ENCODE measurements around the gene FXYD6. TPM values are rescaled to one million over a fixed set of nuclear protein-coding genes. Genes with fewer than 3 reads are reported as not detected.

FXYD6 gene
- total and polyA plus RNA-seq, 9 of the 15 experiments (the other 6 are each of a cell fraction or from before 2014, with no cell fraction given), result 0.07 to 0.35 TPM; not detected in 7

GRCh38 chr11:117869604-117870003 is 6.9 kb downstream of the FXYD6 start:
- FAIRE-seq, result no peak
- POLR2A ChIA-PET, result interaction anchor here (0.6 kb wide), 1 partner anchor 9 kb away, joined by 3 read pairs; no protein-coding TSS in a partner anchor
- BruUV-seq (replicated peaks), result no TSS peak

More at GRCh38 chr11:117869604-117870003, 6.9 kb downstream of the FXYD6 start:
- TF ChIP-seq DPF2 (IDR thresholded peaks at IDR 0.05) (no peak), RAD51 (IDR thresholded peaks at IDR 0.05; ENCODE audit: borderline replicate concordance, low read depth) (no peak), C11orf30 (IDR thresholded peaks at IDR 0.05; ENCODE audit: low read depth) (no peak), PREB (CRISPR knock-in tag; IDR thresholded peaks at IDR 0.05) (no peak), ZNF449 (CRISPR knock-in tag; IDR thresholded peaks at IDR 0.05) (no peak), E2F6 (IDR thresholded peaks at IDR 0.05; ENCODE audit: borderline replicate concordance in 1 of 2, extremely low read depth in 1 of 2, insufficient read depth in 1 of 2, insufficient read length in 1 of 2, low read depth in 1 of 2, low read length in 1 of 2, poor library complexity in 1 of 2, severe bottlenecking in 1 of 2) (no peak), ETS1 (conservative IDR thresholded peaks at IDR 0.05; ENCODE audit: control insufficient read depth, low read depth, low read length) (no peak), PHB (CRISPR knock-in tag; IDR thresholded peaks at IDR 0.05) (no peak), RUNX1 (IDR thresholded peaks at IDR 0.05; ENCODE audit: low read depth) (no peak)
- H3K9me1 ChIP-seq (ENCODE audit: control insufficient read depth, insufficient read depth, low read length), result no peaks in the 10 kb centered on the region
- no peak overlapping the region for H3K4me2 ChIP-seq (ENCODE audit: insufficient read depth, low read length)
- intact Hi-C loops (cut with micrococcal nuclease), result no loop called here
- H2AFZ ChIP-seq (ENCODE audit: low read depth, low read length), result no peak overlapping the region
- H3K27ac ChIP-seq (ENCODE audit: extremely low read depth, low read depth, low read length), result no peak overlapping the region
- no peak overlapping the region for H3K9ac ChIP-seq (ENCODE audit: insufficient read depth in 1 of 2, low read depth in 2 of 2, low read length in 2 of 2)
- H3K4me3 ChIP-seq, result no peak overlapping the region
- no peaks in the 10 kb centered on the region for H3K9me3 ChIP-seq (replicated peaks; ENCODE audit: control insufficient read depth, insufficient read depth, low read depth, low read length)
- WGBS (ENCODE audit: insufficient coverage, low coverage, missing lambda C conversion rate), result 9% methylated on average over 3 of the region's 4 CpGs
- no peaks in the 10 kb centered on the region for H3K36me3 ChIP-seq (ENCODE audit: control insufficient read depth, insufficient read depth, low read length)
- H4K20me1 ChIP-seq (replicated peaks; ENCODE audit: control insufficient read depth, insufficient read depth, low read length), result peaks cover 7% of the 10 kb centered on the region
- in situ Hi-C loops (cut with MboI), result no loop called here
- no peak for ATAC-seq
- H3K4me1 ChIP-seq (replicated peaks in 1 of 2; ENCODE audit: control insufficient read depth in 2 of 2, insufficient read depth in 2 of 2, low read length in 2 of 2), result no peaks in the 10 kb centered on the region
- CTCF ChIA-PET (ENCODE audit: low intra/inter-chr PET ratio), result no interaction called here
- H3K27me3 ChIP-seq (ENCODE audit: control insufficient read depth in 2 of 2, insufficient read depth in 2 of 2, low read length in 2 of 2), result peaks cover 53 to 88% of the 10 kb centered on the region in 2 experiments
- no peaks in the 10 kb centered on the region for H3K79me2 ChIP-seq (ENCODE audit: control insufficient read depth, insufficient read depth, low read length)
- no peak for DNase-seq (ENCODE audit: extremely low read depth in 1 of 4, low spot score in 3 of 4)

All from K562 (cell line).